Uterus (tissue), 4 donors: Measurements from ENCODE around the gene DSG3. TPM values are rescaled to one million over a fixed set of nuclear protein-coding genes. Genes with fewer than 3 reads are reported as not detected.

Experiments
- DNase-seq, 2 donors: peaks; one replicate each; pipeline ENCODE4 v3.0.0-alpha.2; 2019 to 2020
- H3K27ac ChIP-seq, 2 donors: fragments of 200-600 bp; sonication (generic); 1 replicate in 1 of 2; 2 replicates in 1 of 2; pipeline ENCODE4 v1.5.1; 2016 to 2018
- H3K27me3 ChIP-seq, 2 donors: fragments of 200-600 bp; sonication (generic); one replicate each; pipeline ENCODE4 v1.5.1; 2018 to 2019; ENCODE audit warnings: control low read depth in 1 of 2
- H3K36me3 ChIP-seq, 2 donors: fragments of 200-600 bp; sonication (generic); one replicate each; pipeline ENCODE4 v1.5.1; 2019; ENCODE audit warnings: control low read depth in 1 of 2
- H3K4me1 ChIP-seq, 2 donors: fragments of 200-600 bp; sonication (generic); one replicate each; pipeline ENCODE4 v1.5.1; 2018 to 2019; ENCODE audit warnings: control low read depth in 1 of 2
- H3K4me3 ChIP-seq, 2 donors: fragments of 200-600 bp; sonication (generic); 1 replicate in 1 of 2; 2 replicates in 1 of 2; pipeline ENCODE4 v1.5.1; 2018 to 2019; ENCODE audit warnings: mild to moderate bottlenecking in 1 of 2
- H3K9me3 ChIP-seq, 2 donors: fragments of 200-600 bp; sonication (generic); one replicate each; pipeline ENCODE4 v1.5.1; 2019; ENCODE audit warnings: control low read depth in 1 of 2
- POLR2A ChIP-seq, 2 donors: fragments of 450-650 bp; IDR thresholded peaks; one replicate each; pipeline ENCODE4 v1.6.1; 2016; ENCODE audit warnings: antibody characterized with exemption in 2 of 2, mild to moderate bottlenecking in 1 of 2, moderate library complexity in 1 of 2
- intact Hi-C: fragments of 100-400 bp; cut with DNase I; formaldehyde crosslinking; loops from one replicate; pipeline ENCODE4 v1.15.1; 2023; ENCODE audit warnings: low total_unique reads
- total RNA-seq, 4 donors: library from RNA; depleted of rRNA in 3 of 4; stranded (reverse); fragments of >200 nt in 3 of 4; gene quantifications; one replicate each; pipeline versions ENCODE4 v1.1.0 to v1.2.4, GENCODE V29; 2014 to 2023
- TF ChIP-seq, protein P1 (sequence below), 4 experiments: fragments of 200-600 bp in 2 of 4; fragments of 450-650 bp in 2 of 4; sonication (generic) in 2 of 4; IDR thresholded peaks; one replicate each; pipeline ENCODE4 v1.5.1; 2016 to 2019; ENCODE audit warnings: antibody characterized with exemption in 4 of 4, mild to moderate bottlenecking in 2 of 4, moderate library complexity in 1 of 4
- donor health status: DM: yes; HTN: yes; CAD: no.

DSG3 gene
- total RNA-seq, 4 donors from 2014 or later: 0.07 to 0.12 TPM; not detected in 2

GRCh38 chr18:31402026-31402373 lies 45.5 kb upstream of the DSG3 start:
- TF ChIP-seq POLR2A (IDR thresholded peaks at IDR 0.05): no peak
- TF ChIP-seq, protein P1, sequence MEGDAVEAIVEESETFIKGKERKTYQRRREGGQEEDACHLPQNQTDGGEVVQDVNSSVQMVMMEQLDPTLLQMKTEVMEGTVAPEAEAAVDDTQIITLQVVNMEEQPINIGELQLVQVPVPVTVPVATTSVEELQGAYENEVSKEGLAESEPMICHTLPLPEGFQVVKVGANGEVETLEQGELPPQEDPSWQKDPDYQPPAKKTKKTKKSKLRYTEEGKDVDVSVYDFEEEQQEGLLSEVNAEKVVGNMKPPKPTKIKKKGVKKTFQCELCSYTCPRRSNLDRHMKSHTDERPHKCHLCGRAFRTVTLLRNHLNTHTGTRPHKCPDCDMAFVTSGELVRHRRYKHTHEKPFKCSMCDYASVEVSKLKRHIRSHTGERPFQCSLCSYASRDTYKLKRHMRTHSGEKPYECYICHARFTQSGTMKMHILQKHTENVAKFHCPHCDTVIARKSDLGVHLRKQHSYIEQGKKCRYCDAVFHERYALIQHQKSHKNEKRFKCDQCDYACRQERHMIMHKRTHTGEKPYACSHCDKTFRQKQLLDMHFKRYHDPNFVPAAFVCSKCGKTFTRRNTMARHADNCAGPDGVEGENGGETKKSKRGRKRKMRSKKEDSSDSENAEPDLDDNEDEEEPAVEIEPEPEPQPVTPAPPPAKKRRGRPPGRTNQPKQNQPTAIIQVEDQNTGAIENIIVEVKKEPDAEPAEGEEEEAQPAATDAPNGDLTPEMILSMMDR (IDR thresholded peaks at IDR 0.05): no peak
- intact Hi-C loops: no loop called here
- H3K4me3 ChIP-seq: no peak overlapping the region
- no peaks in the 10 kb centered on the region for H3K4me1 ChIP-seq
- no peaks in the 10 kb centered on the region for H3K9me3 ChIP-seq
- no peaks in the 10 kb centered on the region for H3K36me3 ChIP-seq
- no peak for DNase-seq
- H3K27ac ChIP-seq: no peak overlapping the region
- no peaks in the 10 kb centered on the region for H3K27me3 ChIP-seq

DNA sequence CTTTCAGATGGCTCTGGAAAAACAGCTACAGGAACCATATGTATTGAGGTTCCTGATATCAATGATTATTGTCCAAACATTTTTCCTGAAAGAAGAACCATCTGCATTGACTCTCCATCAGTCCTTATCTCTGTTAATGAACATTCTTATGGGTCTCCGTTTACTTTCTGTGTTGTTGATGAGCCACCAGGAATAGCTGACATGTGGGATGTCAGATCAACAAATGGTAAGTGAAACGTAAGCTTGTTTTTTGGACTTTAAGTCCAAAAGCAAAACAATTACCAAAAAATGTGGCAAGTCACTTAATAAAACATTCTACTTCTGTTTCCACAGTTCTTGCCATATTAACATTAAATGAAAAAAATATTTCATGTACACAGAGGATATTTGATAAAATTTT lies 44.1 kb upstream of the DSG3 start:
- no peaks in the 10 kb centered on the region for H3K36me3 ChIP-seq
- H3K27ac ChIP-seq: no peak overlapping the region
- no peaks in the 10 kb centered on the region for H3K27me3 ChIP-seq
- H3K4me3 ChIP-seq: no peak overlapping the region
- intact Hi-C loops: no loop called here
- H3K9me3 ChIP-seq: no peaks in the 10 kb centered on the region
- no peak for DNase-seq
- no peak for TF ChIP-seq POLR2A (IDR thresholded peaks at IDR 0.05)
- TF ChIP-seq, protein P1 (IDR thresholded peaks at IDR 0.05): no peak
- no peaks in the 10 kb centered on the region for H3K4me1 ChIP-seq

GRCh38 chr18:31407649-31408048 lies 39.9 kb upstream of the DSG3 start:
- intact Hi-C loops: no loop called here
- Histone ChIP-seq H3K36me3 (no peaks in the 10 kb centered on the region), H3K27me3 (no peaks in the 10 kb centered on the region), H3K9me3 (no peaks in the 10 kb centered on the region), H3K4me3 (no peak overlapping the region), H3K27ac (no peak overlapping the region), H3K4me1 (no peaks in the 10 kb centered on the region)
- no peak for DNase-seq
- TF ChIP-seq, protein P1 (IDR thresholded peaks at IDR 0.05): no peak
- TF ChIP-seq POLR2A (IDR thresholded peaks at IDR 0.05): no peak

- TF ChIP-seq POLR2A (IDR thresholded peaks at IDR 0.05): no peak
- TF ChIP-seq, protein P1 (IDR thresholded peaks at IDR 0.05): no peak
- Histone ChIP-seq H3K36me3 (no peaks in the 10 kb centered on the region), H3K9me3 (no peaks in the 10 kb centered on the region), H3K4me3 (no peak overlapping the region), H3K27ac (no peak overlapping the region), H3K4me1 (no peaks in the 10 kb centered on the region), H3K27me3 (no peaks in the 10 kb centered on the region)
- no peak for DNase-seq
- intact Hi-C loops: no loop called here
Observed at GRCh38 chr18:31409276-31409675, 38.3 kb upstream of the DSG3 start.

DNA sequence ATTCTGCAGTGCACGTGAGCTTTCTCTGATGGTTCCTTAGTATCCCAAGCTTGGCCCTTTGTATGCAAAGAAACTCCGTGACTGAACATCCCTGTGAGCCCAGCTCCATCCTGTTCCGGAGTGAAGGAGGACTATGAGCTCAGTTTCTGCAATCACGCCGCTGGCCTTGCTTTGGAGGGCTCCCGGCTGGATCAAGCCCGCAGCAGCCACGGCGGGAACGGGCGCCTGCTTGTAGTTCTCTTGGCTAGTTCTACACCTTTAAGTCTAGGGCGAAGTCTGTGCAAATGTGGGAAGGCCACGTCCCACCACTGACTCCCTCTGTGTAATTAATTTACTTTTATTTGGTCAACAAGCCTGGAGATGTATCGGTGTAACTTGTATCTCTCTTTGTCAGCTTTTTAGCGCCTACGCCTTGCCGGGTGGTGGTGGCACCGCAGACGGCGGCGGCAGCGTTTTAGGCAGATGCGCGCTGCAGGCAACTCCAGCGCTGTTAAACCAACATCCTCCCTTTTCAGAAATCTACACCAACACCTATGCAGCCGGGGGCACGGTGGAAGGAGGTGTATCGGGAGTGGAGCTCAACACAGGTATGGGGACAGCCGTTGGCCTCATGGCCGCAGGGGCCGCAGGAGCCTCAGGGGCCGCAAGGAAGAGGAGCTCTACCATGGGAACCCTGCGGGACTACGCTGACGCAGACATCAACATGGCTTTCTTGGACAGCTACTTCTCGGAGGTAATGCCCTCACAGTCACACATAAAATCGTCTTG lies 36.6 kb upstream of the DSG3 start:
- H3K27ac ChIP-seq: no peak overlapping the region
- intact Hi-C loops: no loop called here
- no peaks in the 10 kb centered on the region for H3K9me3 ChIP-seq

More for the DNA sequence above, 36.6 kb upstream of the DSG3 start:
- no peaks in the 10 kb centered on the region for H3K4me1 ChIP-seq
- no peak overlapping the region for H3K4me3 ChIP-seq
- TF ChIP-seq, protein P1 (IDR thresholded peaks at IDR 0.05): no peak
- TF ChIP-seq POLR2A (IDR thresholded peaks at IDR 0.05): no peak
- no peak for DNase-seq
- H3K36me3 ChIP-seq: no peaks in the 10 kb centered on the region
- no peaks in the 10 kb centered on the region for H3K27me3 ChIP-seq
